Progenitor cell of endocrine pancreas (in vitro differentiated cells): ENCODE measurements around the gene LAMTOR5. TPM values are rescaled to one million over a fixed set of nuclear protein-coding genes. Genes with fewer than 3 reads are reported as not detected.

Source experiments
- DNase-seq: peaks from one replicate; pipeline ENCODE4 v3.0.0; 2021; ENCODE audit warnings: low spot score; ENCODE audit not compliant: unreplicated experiment
- H3K27ac Mint-ChIP-seq: 2 replicates; pipeline ENCODE4 v1.8.0; 2021; ENCODE audit warnings: mild to moderate bottlenecking, moderate library complexity, mixed read lengths
- H3K27me3 Mint-ChIP-seq: 2 replicates; pipeline ENCODE4 v1.8.0; 2021; ENCODE audit warnings: mixed read lengths
- H3K36me3 Mint-ChIP-seq: 2 replicates; pipeline ENCODE4 v1.8.0; 2022; ENCODE audit warnings: mixed read lengths; ENCODE audit not compliant: insufficient read depth
- H3K4me1 Mint-ChIP-seq: 2 replicates; pipeline ENCODE4 v1.8.0; 2021; ENCODE audit warnings: low read depth, mixed read lengths
- H3K4me3 Mint-ChIP-seq: 2 replicates; pipeline ENCODE4 v1.8.0; 2021; ENCODE audit warnings: low read depth, mild to moderate bottlenecking, moderate library complexity, mixed read lengths
- H3K9me3 Mint-ChIP-seq: 2 replicates; pipeline ENCODE4 v1.8.0; 2021; ENCODE audit warnings: low read depth, mixed read lengths
- CTCF ChIP-seq: fragments of 200-600 bp; sonication (generic); IDR thresholded peaks from one replicate; pipeline ENCODE4 v1.5.0; 2021; ENCODE audit warnings: antibody characterized with exemption, mild to moderate bottlenecking; ENCODE audit not compliant: unreplicated experiment
- long read RNA-seq: library from polyadenylated mRNA; unstranded; transcript quantifications from one replicate; pipeline ENCODE4 v2.0.0, GENCODE V29; 2020
- total RNA-seq: library from RNA; stranded (reverse); gene quantifications from 2 replicates; pipeline ENCODE4 v1.2.1, GENCODE V29; 2021

Gene LAMTOR5
- 99.8 and 101 TPM in 2 replicates for total RNA-seq
- long read RNA-seq, transcript LAMTOR5-206 (4 exons, 634 nt), result major isoform, 15 of 21 reads
- long read RNA-seq, partial matches to known transcripts, result 0 of 21 reads
- long read RNA-seq, other reads (novel, unspliced or antisense), result 0 of 21 reads

- Mint-ChIP-seq H3K27me3 (no peaks in the 10 kb centered on the region), H3K9me3 (no peaks in the 10 kb centered on the region), H3K27ac (peak within 1 kb of the TSS; percentile 99), H3K36me3 (no peaks in the 10 kb centered on the region), H3K4me1 (peaks cover 15% of the 10 kb centered on the region), H3K4me3 (peak within 1 kb of the TSS; percentile 99)
- DNase-seq, result peak; percentile 81
- TF ChIP-seq CTCF, result no peak
These were observed at the start of gene LAMTOR5 for GRCh38 chr1:110407260-110408210. Gene LAMTOR5, minus strand, starts transcription at chr1:110407694. Its CDS starts 74 bp downstream, at chr1:110407620.

- Mint-ChIP-seq H3K4me3 (no peak overlapping the region), H3K27me3 (peaks cover 30% of the 10 kb centered on the region), H3K9me3 (no peaks in the 10 kb centered on the region), H3K4me1 (no peaks in the 10 kb centered on the region), H3K36me3 (no peaks in the 10 kb centered on the region), H3K27ac (no peak overlapping the region)
- no peak for TF ChIP-seq CTCF
- DNase-seq, result no peak
These were observed 49.7 kb upstream of the LAMTOR5 start for GRCh38 chr1:110457206-110457605.

- Mint-ChIP-seq H3K27me3 (peaks cover 40% of the 10 kb centered on the region), H3K4me3 (no peak overlapping the region), H3K4me1 (no peaks in the 10 kb centered on the region), H3K27ac (no peak overlapping the region), H3K9me3 (no peaks in the 10 kb centered on the region), H3K36me3 (no peaks in the 10 kb centered on the region)
- DNase-seq, result no peak
- no peak for TF ChIP-seq CTCF
These were observed 47.7 kb upstream of the LAMTOR5 start for GRCh38 chr1:110455151-110455550.

GRCh38 chr1:110454328-110454727 is 46.8 kb upstream of the LAMTOR5 start:
- Mint-ChIP-seq H3K4me1 (no peaks in the 10 kb centered on the region), H3K27me3 (peaks cover 43% of the 10 kb centered on the region), H3K27ac (no peak overlapping the region), H3K4me3 (no peak overlapping the region), H3K36me3 (no peaks in the 10 kb centered on the region), H3K9me3 (no peaks in the 10 kb centered on the region)
- no peak for TF ChIP-seq CTCF
- no peak for DNase-seq

- Mint-ChIP-seq H3K27ac (no peak overlapping the region), H3K4me3 (no peak overlapping the region), H3K9me3 (no peaks in the 10 kb centered on the region), H3K27me3 (peaks cover 46% of the 10 kb centered on the region), H3K4me1 (no peaks in the 10 kb centered on the region), H3K36me3 (no peaks in the 10 kb centered on the region)
- no peak for TF ChIP-seq CTCF
- DNase-seq, result no peak
These were observed 46.3 kb upstream of the LAMTOR5 start for GRCh38 chr1:110453829-110454228.
